Esophagus muscularis mucosa (tissue), 4 donors: ENCODE measurements around the gene UMPS.

Experiments
- CTCF ChIP-seq, 3 experiments: fragments of 200-600 bp in 2 of 3; fragments of 450-650 bp in 1 of 3; sonication (generic) in 2 of 3; IDR thresholded peaks; one replicate each; pipeline ENCODE4 v1.5.1; 2017 to 2019; ENCODE audit warnings: antibody characterized with exemption in 3 of 3, mild to moderate bottlenecking in 2 of 3, moderate library complexity in 1 of 3
- EP300 ChIP-seq: sonication (generic); formaldehyde crosslinking; IDR thresholded peaks from one replicate; pipeline ENCODE4 v1.6.1; 2017; ENCODE audit warnings: antibody characterized with exemption
- POLR2A ChIP-seq: fragments of 450-650 bp; IDR thresholded peaks from one replicate; pipeline ENCODE4 v1.6.1; 2017; ENCODE audit warnings: antibody characterized with exemption, moderate library complexity, mild to moderate bottlenecking, low read depth
- POLR2AphosphoS5 ChIP-seq, 2 donors: sonication (generic); formaldehyde crosslinking; IDR thresholded peaks; one replicate each; pipeline ENCODE4 v1.6.1; 2017; ENCODE audit warnings: antibody characterized with exemption in 2 of 2

- TF ChIP-seq POLR2A (no peak), CTCF (IDR thresholded peaks at IDR 0.05) (peak; percentile 97 to 98 (median 97)), POLR2AphosphoS5 (IDR thresholded peaks at IDR 0.05) (peak; percentile 81 to 92), EP300 (peak; percentile 88)
These were observed 31.1 kb downstream of the UMPS start for GRCh38 chr3:124761250-124761796.
